Endodermal cell (in vitro differentiated cells): ENCODE data around the gene MANBA. TPM values are rescaled to one million over a fixed set of nuclear protein-coding genes. Genes with fewer than 3 reads are reported as not detected.

Experiments
- DNase-seq: peaks from one replicate; pipeline ENCODE4 v3.0.0-alpha.2; 2017
- H3K27ac ChIP-seq: 2 replicates; pipeline ENCODE4 v1.5.1; 2013; ENCODE audit warnings: mild to moderate bottlenecking, low read depth, low read length, moderate library complexity
- H3K27me3 ChIP-seq: 2 replicates; pipeline ENCODE4 v1.6.1; 2013; ENCODE audit warnings: mild to moderate bottlenecking, low read length, moderate library complexity; ENCODE audit not compliant: insufficient read depth, control insufficient read depth, poor library complexity, severe bottlenecking
- H3K36me3 ChIP-seq: 2 replicates; pipeline ENCODE4 v1.7.0; 2013; ENCODE audit warnings: mild to moderate bottlenecking, low read length, moderate library complexity; ENCODE audit not compliant: control insufficient read depth, insufficient read depth
- H3K4me1 ChIP-seq: one replicate; pipeline ENCODE4 v1.7.0; 2013; ENCODE audit warnings: low read length; ENCODE audit not compliant: control insufficient read depth, insufficient read depth
- H3K4me3 ChIP-seq: 2 replicates; pipeline ENCODE4 v1.5.1; 2013; ENCODE audit warnings: mild to moderate bottlenecking, low read length, moderate library complexity
- H3K9ac ChIP-seq: 2 replicates; pipeline ENCODE4 v1.6.1; 2013; ENCODE audit warnings: mild to moderate bottlenecking, low read length, moderate library complexity; ENCODE audit not compliant: poor library complexity, severe bottlenecking; ENCODE audit errors: extremely low read depth
- H3K9me3 ChIP-seq: 2 replicates; pipeline ENCODE4 v1.6.1; 2013; ENCODE audit warnings: mild to moderate bottlenecking, low read length, moderate library complexity; ENCODE audit not compliant: control insufficient read depth
- H3K27ac Mint-ChIP-seq: 2 replicates; pipeline ENCODE4 v1.8.0; 2020; ENCODE audit warnings: mixed read lengths
- H3K27me3 Mint-ChIP-seq: 2 replicates; pipeline ENCODE4 v1.8.0; 2021; ENCODE audit warnings: mild to moderate bottlenecking, mixed read lengths; ENCODE audit not compliant: insufficient read depth
- H3K36me3 Mint-ChIP-seq: 2 replicates; pipeline ENCODE4 v1.8.0; 2020; ENCODE audit warnings: low read depth, mixed read lengths
- H3K4me1 Mint-ChIP-seq: 2 replicates; pipeline ENCODE4 v1.8.0; 2020; ENCODE audit warnings: mixed read lengths
- H3K4me3 Mint-ChIP-seq: 2 replicates; pipeline ENCODE4 v1.8.0; 2020; ENCODE audit warnings: mild to moderate bottlenecking, moderate library complexity, mixed read lengths
- H3K9me3 Mint-ChIP-seq: 2 replicates; pipeline ENCODE4 v1.8.0; 2020; ENCODE audit warnings: mild to moderate bottlenecking, mixed read lengths
- WGBS, 2 experiments: methylation state at CpG; one replicate each; pipeline versions ENCODE4 v1.1.5 to v1.1.7; 2013; ENCODE audit warnings: missing lambda C conversion rate in 2 of 2, mixed read lengths in 1 of 2; ENCODE audit not compliant: insufficient coverage in 1 of 2, insufficient read length in 1 of 2; 5-methylcytosine and 5-hydroxymethylcytosine counted together
- total RNA-seq, 2 donors: library from RNA; stranded (reverse); fragmentation: NEBNext Ultra II Directional in 1 of 2; extraction: Animal tissue kit (Norgen Biotek cat#: 25700) in 1 of 2; gene quantifications; 2 replicates in 1 of 2; 3 replicates in 1 of 2; pipeline ENCODE4 v1.2.1, GENCODE V29; 2021
- TF ChIP-seq, protein P1 (sequence below): fragments of 200-600 bp; sonication (generic); conservative IDR thresholded peaks from 2 replicates; pipeline ENCODE4 v1.5.0; 2021; ENCODE audit warnings: antibody characterized with exemption, mild to moderate bottlenecking

MANBA gene
- total RNA-seq, 2 donors from 2014 or later = 30.4 to 32.0 TPM

DNA sequence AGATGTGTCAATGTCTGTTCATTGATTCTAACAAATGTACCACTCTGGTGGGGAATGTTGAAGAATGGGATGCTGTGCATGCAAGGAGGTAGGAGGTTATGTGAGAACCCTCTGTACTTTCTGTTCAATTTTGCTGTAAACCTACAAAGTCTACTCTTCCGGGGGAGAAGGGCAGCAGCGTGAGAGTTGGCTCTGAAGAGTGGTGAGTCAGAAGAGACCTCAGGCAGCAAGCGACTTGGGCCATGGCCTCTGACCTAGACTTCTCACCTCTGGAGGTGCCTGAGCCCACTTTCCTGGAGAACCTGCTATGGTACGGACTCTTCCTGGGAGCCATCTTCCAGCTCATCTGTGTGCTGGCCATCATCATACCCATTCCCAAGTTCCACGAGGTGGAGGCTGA is 26.7 kb downstream of the MANBA start:
- Histone ChIP-seq H3K9ac (no peak overlapping the region), H3K4me3 (no peak overlapping the region), H3K27ac (no peak overlapping the region), H3K9me3 (peaks cover 15% of the 10 kb centered on the region), H3K4me1 (no peaks in the 10 kb centered on the region), H3K27me3 (no peaks in the 10 kb centered on the region), H3K36me3 (no peaks in the 10 kb centered on the region)
- peaks cover 19% of the 10 kb centered on the region for H3K4me1 Mint-ChIP-seq
- 90 to 96% methylated on average over 5 of the region's 5 CpGs for WGBS, 2 experiments
- H3K36me3 Mint-ChIP-seq = peaks cover 17% of the 10 kb centered on the region
- H3K27ac Mint-ChIP-seq = no peak overlapping the region
- DNase-seq = no peak
- H3K9me3 Mint-ChIP-seq = peaks cover 14% of the 10 kb centered on the region
- H3K27me3 Mint-ChIP-seq = no peaks in the 10 kb centered on the region
- H3K4me3 Mint-ChIP-seq = no peak overlapping the region
- TF ChIP-seq, protein P1, sequence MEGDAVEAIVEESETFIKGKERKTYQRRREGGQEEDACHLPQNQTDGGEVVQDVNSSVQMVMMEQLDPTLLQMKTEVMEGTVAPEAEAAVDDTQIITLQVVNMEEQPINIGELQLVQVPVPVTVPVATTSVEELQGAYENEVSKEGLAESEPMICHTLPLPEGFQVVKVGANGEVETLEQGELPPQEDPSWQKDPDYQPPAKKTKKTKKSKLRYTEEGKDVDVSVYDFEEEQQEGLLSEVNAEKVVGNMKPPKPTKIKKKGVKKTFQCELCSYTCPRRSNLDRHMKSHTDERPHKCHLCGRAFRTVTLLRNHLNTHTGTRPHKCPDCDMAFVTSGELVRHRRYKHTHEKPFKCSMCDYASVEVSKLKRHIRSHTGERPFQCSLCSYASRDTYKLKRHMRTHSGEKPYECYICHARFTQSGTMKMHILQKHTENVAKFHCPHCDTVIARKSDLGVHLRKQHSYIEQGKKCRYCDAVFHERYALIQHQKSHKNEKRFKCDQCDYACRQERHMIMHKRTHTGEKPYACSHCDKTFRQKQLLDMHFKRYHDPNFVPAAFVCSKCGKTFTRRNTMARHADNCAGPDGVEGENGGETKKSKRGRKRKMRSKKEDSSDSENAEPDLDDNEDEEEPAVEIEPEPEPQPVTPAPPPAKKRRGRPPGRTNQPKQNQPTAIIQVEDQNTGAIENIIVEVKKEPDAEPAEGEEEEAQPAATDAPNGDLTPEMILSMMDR = no peak

DNA sequence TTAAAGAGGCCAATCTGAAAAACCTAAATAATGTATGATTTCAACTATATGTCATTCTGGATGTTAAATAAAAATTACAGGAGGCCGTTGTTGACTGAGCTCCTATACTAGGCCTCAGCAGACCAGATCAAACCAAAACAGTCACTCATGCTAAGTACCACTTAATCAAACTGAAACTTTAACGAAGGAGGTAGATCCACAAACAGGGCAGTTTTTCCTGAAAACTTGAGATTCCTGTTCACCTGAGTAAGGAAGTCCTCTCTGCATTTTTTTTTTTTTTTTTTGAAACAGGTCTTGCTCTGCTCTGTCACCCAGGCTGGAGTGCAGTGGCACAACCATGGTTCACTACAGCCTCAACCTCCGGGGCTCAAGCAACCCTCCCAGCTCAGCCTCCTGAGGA is 27.7 kb downstream of the MANBA start:
- H3K4me1 ChIP-seq = no peaks in the 10 kb centered on the region
- no peak overlapping the region for H3K9ac ChIP-seq
- H3K36me3 ChIP-seq = no peaks in the 10 kb centered on the region
- H3K27ac ChIP-seq = no peak overlapping the region
- DNase-seq = no peak
- H3K36me3 Mint-ChIP-seq = peaks cover 17% of the 10 kb centered on the region
- H3K27ac Mint-ChIP-seq = no peak overlapping the region
- TF ChIP-seq, protein P1 = no peak
- peaks cover 19% of the 10 kb centered on the region for H3K4me1 Mint-ChIP-seq
- H3K9me3 ChIP-seq = peaks cover 5% of the 10 kb centered on the region
- no peaks in the 10 kb centered on the region for H3K27me3 ChIP-seq
- H3K4me3 Mint-ChIP-seq = no peak overlapping the region
- peaks cover 12% of the 10 kb centered on the region for H3K9me3 Mint-ChIP-seq
- WGBS, 2 experiments = 88 to 93% methylated on average over 1 to 3 of the region's 3 CpGs
- H3K4me3 ChIP-seq = no peak overlapping the region
- H3K27me3 Mint-ChIP-seq = no peaks in the 10 kb centered on the region

DNA sequence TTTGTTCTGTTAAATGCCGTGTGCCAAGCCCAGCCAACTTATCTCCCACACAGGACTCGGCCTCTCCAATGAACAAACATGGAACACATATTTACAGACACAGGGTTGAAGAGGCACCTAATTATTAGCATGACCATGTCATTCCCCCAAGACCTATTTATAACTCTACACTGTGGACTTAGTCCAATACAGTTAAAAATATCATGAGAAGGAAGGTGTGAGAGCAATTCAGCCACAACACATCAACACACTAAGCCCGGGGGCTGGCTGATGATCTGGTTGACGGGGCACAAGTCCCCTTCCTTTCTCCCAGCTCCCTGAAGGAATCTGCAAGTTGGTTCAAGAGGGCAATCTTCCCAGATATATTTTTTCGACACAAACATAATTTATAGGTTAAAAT is 28.1 kb downstream of the MANBA start:
- peaks cover 8% of the 10 kb centered on the region for H3K9me3 Mint-ChIP-seq
- 92% methylated on average over 4 of the region's 5 CpGs; no CpG with 5 or more reads in 1 of the 2 experiments for WGBS, 2 experiments
- no peaks in the 10 kb centered on the region for H3K27me3 ChIP-seq
- H3K4me3 ChIP-seq = no peak overlapping the region
- H3K9me3 ChIP-seq = peaks cover under 1% of the 10 kb centered on the region
- H3K4me3 Mint-ChIP-seq = no peak overlapping the region
- TF ChIP-seq, protein P1 = no peak
- H3K4me1 ChIP-seq = no peaks in the 10 kb centered on the region
- H3K27ac Mint-ChIP-seq = no peak overlapping the region
- H3K27me3 Mint-ChIP-seq = no peaks in the 10 kb centered on the region
- peaks cover 17% of the 10 kb centered on the region for H3K36me3 Mint-ChIP-seq
- no peak for DNase-seq
- H3K36me3 ChIP-seq = no peaks in the 10 kb centered on the region
- H3K27ac ChIP-seq = no peak overlapping the region
- no peak overlapping the region for H3K9ac ChIP-seq
- H3K4me1 Mint-ChIP-seq = peaks cover 19% of the 10 kb centered on the region
